ENCODE data around the gene CALHM6.

DNA sequence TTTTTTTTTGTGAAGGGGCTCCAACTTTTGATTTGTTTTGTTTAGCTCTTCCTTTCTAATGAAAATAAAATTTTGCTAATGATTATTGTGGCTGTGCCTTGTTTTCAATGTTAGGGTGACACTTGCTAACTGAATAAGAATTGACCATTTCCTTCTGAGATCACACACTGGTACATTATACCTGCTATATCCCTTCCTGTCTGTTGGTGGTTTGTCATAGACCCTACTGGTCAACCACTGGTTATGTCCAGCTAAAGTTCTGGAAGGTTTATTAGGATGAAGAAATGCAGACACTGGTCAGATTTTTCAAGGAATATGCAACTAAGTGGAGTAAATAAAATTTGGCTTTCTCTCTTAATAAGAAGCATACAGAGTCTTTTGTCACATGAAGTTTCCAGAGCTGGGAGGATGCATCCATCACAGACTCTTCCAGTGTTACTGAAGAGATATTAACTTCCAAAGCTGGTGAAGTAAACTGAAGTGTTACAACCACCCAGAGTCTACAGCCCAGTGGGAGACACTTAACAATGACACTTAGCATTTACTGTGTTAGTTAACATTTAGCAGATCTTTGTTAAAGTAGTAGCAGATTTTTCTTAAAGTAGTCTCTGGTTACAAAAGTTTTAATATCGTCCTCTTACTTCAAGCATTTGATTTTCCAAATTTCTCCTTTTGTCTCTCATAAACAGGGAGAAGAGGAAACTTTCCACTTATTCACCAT, 30.6 kb downstream of the CALHM6 start:
- no peak for TF ChIP-seq CTCF (IDR thresholded peaks at IDR 0.05 in 8 of 11, conservative IDR thresholded peaks at IDR 0.05 in 3 of 11)
- TF ChIP-seq POLR2A (IDR thresholded peaks at IDR 0.05) = no peak

Measured in spleen (tissue), 7 donors.